NCI-H2107 (cell line): Measurements from ENCODE around the gene NCLN.
"Not testable (repeated sequence)": the region's sequence is repeated elsewhere in the genome, so short reads cannot be mapped to it uniquely, and the experiment has no call there.

ENCODE experiments used
- DNase-seq: peaks from one replicate; lab custom pipeline; 2025; lab: John Stamatoyannopoulos, UW

Gene NCLN

GRCh38 chr19:3185461-3186159, at the start of gene NCLN:
NCLN (plus strand) TSS chr19:3185930; CDS start chr19:3186031, 101 bp downstream.
- DNase-seq = peak; percentile 87

GRCh38 chr19:3135961-3136683, 49.6 kb upstream of the NCLN start, which contains the start of gene GNA15:
GNA15 (plus strand) TSS chr19:3136033; CDS start chr19:3136451, 418 bp downstream.
- DNase-seq = no peak

GRCh38 chr19:3136684-3137055, 49.1 kb upstream of the NCLN start:
- no peak for DNase-seq

GRCh38 chr19:3137119-3137518, 48.6 kb upstream of the NCLN start:
- DNase-seq = no peak

- DNase-seq = no peak
Observed at GRCh38 chr19:3138268-3138667, 47.5 kb upstream of the NCLN start.

- no peak for DNase-seq
Observed at GRCh38 chr19:3140667-3141038, 45.1 kb upstream of the NCLN start.

- DNase-seq = no peak
Observed at GRCh38 chr19:3142292-3142670, 43.4 kb upstream of the NCLN start.

- no peak for DNase-seq
Observed at GRCh38 chr19:3142781-3143337, 42.9 kb upstream of the NCLN start.

GRCh38 chr19:3145909-3146676, 39.6 kb upstream of the NCLN start:
- no peak for DNase-seq

- DNase-seq = no peak
Observed at GRCh38 chr19:3146677-3147100, 39.0 kb upstream of the NCLN start.

- DNase-seq = no peak
Observed at GRCh38 chr19:3148503-3148902, 37.2 kb upstream of the NCLN start.

- DNase-seq = no peak
Observed at GRCh38 chr19:3149089-3149488, 36.6 kb upstream of the NCLN start.

- DNase-seq = no peak
Observed at GRCh38 chr19:3149526-3150505, 35.9 kb upstream of the NCLN start.

- no peak for DNase-seq
Observed at GRCh38 chr19:3150739-3151329, 34.9 kb upstream of the NCLN start.

- no peak for DNase-seq
Observed at GRCh38 chr19:3151563-3152418, 33.9 kb upstream of the NCLN start.

GRCh38 chr19:3152419-3152780, 33.3 kb upstream of the NCLN start:
- DNase-seq = no peak

- DNase-seq = no peak
Observed at GRCh38 chr19:3153286-3154230, 32.2 kb upstream of the NCLN start.

- not testable (repeated sequence) for DNase-seq
Observed at GRCh38 chr19:3154447-3154846, 31.3 kb upstream of the NCLN start.
